Smooth muscle cell (in vitro differentiated cells): Measurements from ENCODE around the gene STK32C. TPM values are rescaled to one million over a fixed set of nuclear protein-coding genes. Genes with fewer than 3 reads are reported as not detected.
"Not testable (repeated sequence)": the region's sequence is repeated elsewhere in the genome, so short reads cannot be mapped to it uniquely, and the experiment has no call there.

Experiments
- DNase-seq: peaks from one replicate; lab custom pipeline; 2025; ENCODE audit not compliant: unreplicated experiment; lab: John Stamatoyannopoulos, UW
- H2AFZ ChIP-seq: fragments of 200-600 bp; sonication (generic); 2 replicates; pipeline ENCODE4 v1.6.0; 2016; ENCODE audit warnings: antibody characterized with exemption, low read depth, mild to moderate bottlenecking
- H3F3A ChIP-seq: fragments of 200-600 bp; sonication (generic); 2 replicates; pipeline ENCODE4 v1.6.0; 2017; ENCODE audit warnings: antibody characterized with exemption, low read depth
- H3K27ac ChIP-seq: fragments of 200-600 bp; sonication (generic); 2 replicates; pipeline ENCODE4 v1.5.1; 2016; ENCODE audit warnings: low read depth, mild to moderate bottlenecking
- H3K27me3 ChIP-seq: fragments of 200-600 bp; sonication (generic); 2 replicates; pipeline ENCODE4 v1.6.1; 2016; ENCODE audit warnings: low read depth, mild to moderate bottlenecking
- H3K36me3 ChIP-seq: fragments of 200-600 bp; sonication (generic); 2 replicates; pipeline ENCODE4 v1.5.1; 2016; ENCODE audit warnings: low read depth
- H3K4me1 ChIP-seq: fragments of 200-600 bp; sonication (generic); 2 replicates; pipeline ENCODE4 v1.5.1; 2016; ENCODE audit warnings: low read depth
- H3K4me2 ChIP-seq: fragments of 200-600 bp; sonication (generic); 2 replicates; pipeline ENCODE4 v1.6.0; 2016; ENCODE audit warnings: mild to moderate bottlenecking
- H3K4me3 ChIP-seq: fragments of 200-600 bp; sonication (generic); 2 replicates; pipeline ENCODE4 v1.5.1; 2016; ENCODE audit warnings: mild to moderate bottlenecking
- H3K79me2 ChIP-seq: fragments of 200-600 bp; sonication (generic); 2 replicates; pipeline ENCODE4 v1.6.0; 2016; ENCODE audit warnings: low read depth, mild to moderate bottlenecking
- H3K9ac ChIP-seq: fragments of 200-600 bp; sonication (generic); 2 replicates; pipeline ENCODE4 v1.6.0; 2016; ENCODE audit warnings: low read depth
- H3K9me3 ChIP-seq: fragments of 200-600 bp; sonication (generic); replicated peaks from 2 replicates; pipeline ENCODE4 v1.5.1; 2016; ENCODE audit warnings: low read depth
- H4K20me1 ChIP-seq: fragments of 200-600 bp; sonication (generic); 2 replicates; pipeline ENCODE4 v1.6.0; 2016; ENCODE audit warnings: low read depth
- CTCF ChIP-seq: fragments of 200-600 bp; sonication (generic); IDR thresholded peaks from 2 replicates; pipeline ENCODE4 v1.5.1; 2017; ENCODE audit warnings: borderline replicate concordance, mild to moderate bottlenecking, antibody characterized with exemption; ENCODE audit not compliant: insufficient read depth, poor library complexity, severe bottlenecking
- WGBS: methylation state at CpG from one replicate; pipeline ENCODE4 v1.1.7; 2016; ENCODE audit warnings: low lambda C conversion rate; 5-methylcytosine and 5-hydroxymethylcytosine counted together
- polyA plus RNA-seq: library from polyadenylated mRNA; unstranded; fragments of >200 nt; fragmentation: Nextera tagmentation; extraction: Ambion mirVana; gene quantifications from 2 replicates; pipeline ENCODE4 v1.2.1, GENCODE V29; 2016
- total RNA-seq: library from RNA; depleted of rRNA; stranded (reverse); fragments of >200 nt; gene quantifications from 2 replicates; pipeline ENCODE4 v1.2.3, GENCODE V29; 2014

STK32C gene
- total and polyA plus RNA-seq, 2 experiments from 2014 or later = 2.3 to 13.2 TPM

- no peak overlapping the region for H3K9ac ChIP-seq
- H3K27ac ChIP-seq = no peak overlapping the region
- no peaks in the 10 kb centered on the region for H3K79me2 ChIP-seq
- no peaks in the 10 kb centered on the region for H3K36me3 ChIP-seq
- no peak overlapping the region for H2AFZ ChIP-seq
- H3K27me3 ChIP-seq = no peaks in the 10 kb centered on the region
- no peaks in the 10 kb centered on the region for H3F3A ChIP-seq
- no peak overlapping the region for H3K4me3 ChIP-seq
- H3K4me1 ChIP-seq = no peaks in the 10 kb centered on the region
- WGBS = 87% methylated on average over 21 of the region's 21 CpGs
- DNase-seq = no peak
- H3K4me2 ChIP-seq = no peak overlapping the region
- TF ChIP-seq CTCF = no peak
- H4K20me1 ChIP-seq = no peaks in the 10 kb centered on the region
- no peaks in the 10 kb centered on the region for H3K9me3 ChIP-seq
Observed at GRCh38 chr10:132269266-132270230, 38.2 kb downstream of the STK32C start.

GRCh38 chr10:132267916-132268315 lies 39.8 kb downstream of the STK32C start:
- H3K9me3 ChIP-seq, DNase-seq, H3K4me2 ChIP-seq, H3K79me2 ChIP-seq, H3K4me1 ChIP-seq, H2AFZ ChIP-seq, H3K4me3 ChIP-seq, H3K36me3 ChIP-seq, H4K20me1 ChIP-seq, H3K27me3 ChIP-seq, H3F3A ChIP-seq, H3K27ac ChIP-seq, H3K9ac ChIP-seq: not testable (repeated sequence)
- WGBS = 87% methylated on average over 12 of the region's 12 CpGs

DNA sequence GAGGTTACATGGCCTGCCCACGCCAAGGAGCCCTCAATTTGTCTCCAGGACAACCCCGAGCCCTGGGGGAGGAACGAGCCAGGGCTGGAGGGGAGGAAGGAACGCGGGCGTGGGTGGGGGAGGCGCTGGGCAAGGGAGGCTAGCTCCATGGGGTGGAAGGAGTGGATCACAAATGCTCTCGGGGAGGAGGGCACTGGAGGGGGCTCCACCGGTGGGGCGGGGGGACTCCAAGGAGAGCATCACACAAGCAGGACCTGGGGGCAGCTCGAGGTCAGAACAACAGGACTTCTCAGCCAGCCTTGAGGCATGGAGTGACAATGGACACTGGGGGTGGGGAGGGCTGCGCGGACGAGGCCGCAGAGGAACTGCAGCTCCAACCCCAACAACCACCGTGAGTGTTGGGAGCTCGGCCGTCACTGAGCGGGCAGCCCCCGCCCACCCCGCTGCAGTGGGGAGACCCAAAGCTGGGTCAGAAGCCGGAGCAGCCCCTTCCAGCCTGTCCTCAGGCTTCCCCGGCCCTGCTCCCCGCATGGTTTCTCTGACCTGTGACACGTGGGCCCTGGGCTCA lies 41.1 kb downstream of the STK32C start:
- Histone ChIP-seq H3K4me1 (no peaks in the 10 kb centered on the region), H3K9ac (no peak overlapping the region), H3K79me2 (no peaks in the 10 kb centered on the region), H3K36me3 (no peaks in the 10 kb centered on the region), H3K27ac (no peak overlapping the region), H3F3A (no peaks in the 10 kb centered on the region), H2AFZ (no peak overlapping the region), H3K4me3 (no peak overlapping the region), H3K4me2 (no peak overlapping the region), H3K27me3 (no peaks in the 10 kb centered on the region), H4K20me1 (no peaks in the 10 kb centered on the region), H3K9me3 (no peaks in the 10 kb centered on the region)
- DNase-seq = no peak
- no peak for TF ChIP-seq CTCF
- 69% methylated on average over 22 of the region's 25 CpGs for WGBS

- Histone ChIP-seq H3K4me1 (no peaks in the 10 kb centered on the region), H3K4me2 (no peak overlapping the region), H3K36me3 (no peaks in the 10 kb centered on the region), H3K9me3 (no peaks in the 10 kb centered on the region), H3K79me2 (no peaks in the 10 kb centered on the region), H4K20me1 (no peaks in the 10 kb centered on the region), H3K4me3 (no peak overlapping the region), H2AFZ (no peak overlapping the region), H3K27ac (no peak overlapping the region), H3F3A (no peaks in the 10 kb centered on the region), H3K9ac (no peak overlapping the region), H3K27me3 (no peaks in the 10 kb centered on the region)
- DNase-seq = no peak
- 83% methylated on average over 15 of the region's 15 CpGs for WGBS
- TF ChIP-seq CTCF = no peak
Observed at GRCh38 chr10:132265890-132266496, 41.8 kb downstream of the STK32C start.
